Activated CD4-positive, alpha-beta T cell treated with anti-CD3 and anti-CD28 coated beads for 1 hour (primary cell): ENCODE measurements around the gene WRAP73.

Experiments
- DNase-seq: peaks from one replicate; pipeline ENCODE4 v3.0.0-alpha.2; 2020

WRAP73 gene

DNA sequence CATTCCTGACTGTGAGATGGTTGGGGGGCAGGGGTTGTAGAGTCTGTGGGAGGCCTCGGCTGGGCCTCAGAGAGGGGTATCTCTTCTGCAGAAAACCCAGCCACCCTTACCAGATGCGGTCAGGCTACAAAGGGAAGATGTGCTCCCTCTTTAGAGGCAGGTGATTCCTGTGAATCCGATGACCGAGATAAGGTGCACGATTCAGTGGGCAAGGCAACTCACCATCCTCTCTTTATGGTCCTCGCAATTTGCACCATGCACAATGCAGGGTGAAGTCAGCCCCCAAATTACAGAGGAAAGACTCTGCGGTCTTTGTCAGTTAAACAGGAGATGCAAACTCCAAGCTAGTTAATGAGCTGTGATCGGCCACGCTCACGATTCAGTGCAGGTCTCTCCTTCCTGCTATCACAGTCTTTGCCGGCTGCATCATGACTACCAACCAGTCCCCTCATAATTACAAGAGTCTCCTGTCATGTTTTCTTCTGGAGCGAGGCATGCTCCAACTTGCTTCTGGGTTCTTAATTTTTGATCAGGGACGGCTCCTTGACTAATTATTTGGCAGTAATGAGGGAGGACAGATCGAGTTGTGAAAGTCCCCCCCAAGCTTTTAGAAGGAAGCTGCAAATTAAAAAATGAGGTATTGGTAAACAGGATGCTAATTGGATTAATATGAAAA, 14.9 kb upstream of the WRAP73 start:
- DNase-seq, result no peak

DNA sequence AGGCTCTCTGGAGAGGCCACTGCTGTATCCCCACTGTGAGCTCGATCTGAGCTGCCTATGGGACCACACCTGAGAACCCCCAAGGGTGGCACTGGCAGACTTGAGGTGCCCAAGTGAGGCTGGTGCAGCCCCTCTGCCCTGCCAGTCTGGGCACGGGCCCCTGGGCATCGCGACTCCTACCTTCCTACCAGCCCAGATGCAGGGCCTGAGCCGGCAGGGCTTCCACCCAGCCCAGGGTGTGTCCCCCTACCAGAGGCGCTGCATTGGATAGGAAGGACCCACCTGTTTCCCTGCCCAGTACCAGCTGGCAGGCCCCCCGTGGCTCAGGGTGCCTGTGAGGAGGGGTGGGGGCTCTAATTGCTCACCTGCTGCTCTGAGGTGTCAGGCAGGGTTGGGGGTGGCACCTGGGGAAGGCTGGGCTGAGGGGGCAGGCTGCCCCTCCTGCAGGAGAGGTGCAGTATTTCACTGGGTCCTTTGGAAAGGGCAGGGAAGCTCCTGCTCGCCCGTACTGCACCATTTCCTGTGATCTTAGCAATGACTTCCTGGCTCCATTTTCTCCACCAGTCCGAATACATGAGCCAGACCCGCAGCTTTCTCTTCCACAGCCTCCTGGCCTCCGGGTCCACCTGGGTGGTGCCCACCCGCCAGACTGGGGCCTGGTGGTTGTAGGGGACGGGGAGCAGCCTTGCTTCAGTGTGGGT, 14.2 kb upstream of the WRAP73 start:
- no peak for DNase-seq

GRCh38 chr1:3662080-3662671, 12.3 kb upstream of the WRAP73 start:
- DNase-seq, result no peak

- DNase-seq, result no peak
Measured at GRCh38 chr1:3661631-3662030, 11.7 kb upstream of the WRAP73 start.

GRCh38 chr1:3660704-3661103, 10.8 kb upstream of the WRAP73 start:
- no peak for DNase-seq

GRCh38 chr1:3659093-3659492, 9.2 kb upstream of the WRAP73 start:
- DNase-seq, result no peak

DNA sequence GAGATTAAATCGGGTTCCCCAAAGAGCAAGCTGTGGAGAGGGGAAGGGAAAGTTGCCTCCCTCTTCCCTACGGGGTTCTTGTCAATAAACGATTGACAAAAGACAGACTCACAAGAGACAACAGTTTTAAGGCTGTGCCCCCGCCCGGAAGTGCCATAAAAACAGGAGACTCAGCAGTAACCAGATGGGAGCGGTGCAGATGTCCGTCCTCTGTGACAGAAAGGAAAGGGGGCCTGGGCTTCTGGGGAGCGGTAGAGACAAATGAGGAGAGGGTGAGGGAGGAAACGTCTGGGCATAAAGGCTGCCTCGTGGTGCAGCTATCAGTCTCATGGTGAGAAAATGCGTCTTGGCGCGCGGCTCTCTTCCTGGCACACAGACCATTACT, 8.3 kb upstream of the WRAP73 start:
- DNase-seq, result no peak

DNA sequence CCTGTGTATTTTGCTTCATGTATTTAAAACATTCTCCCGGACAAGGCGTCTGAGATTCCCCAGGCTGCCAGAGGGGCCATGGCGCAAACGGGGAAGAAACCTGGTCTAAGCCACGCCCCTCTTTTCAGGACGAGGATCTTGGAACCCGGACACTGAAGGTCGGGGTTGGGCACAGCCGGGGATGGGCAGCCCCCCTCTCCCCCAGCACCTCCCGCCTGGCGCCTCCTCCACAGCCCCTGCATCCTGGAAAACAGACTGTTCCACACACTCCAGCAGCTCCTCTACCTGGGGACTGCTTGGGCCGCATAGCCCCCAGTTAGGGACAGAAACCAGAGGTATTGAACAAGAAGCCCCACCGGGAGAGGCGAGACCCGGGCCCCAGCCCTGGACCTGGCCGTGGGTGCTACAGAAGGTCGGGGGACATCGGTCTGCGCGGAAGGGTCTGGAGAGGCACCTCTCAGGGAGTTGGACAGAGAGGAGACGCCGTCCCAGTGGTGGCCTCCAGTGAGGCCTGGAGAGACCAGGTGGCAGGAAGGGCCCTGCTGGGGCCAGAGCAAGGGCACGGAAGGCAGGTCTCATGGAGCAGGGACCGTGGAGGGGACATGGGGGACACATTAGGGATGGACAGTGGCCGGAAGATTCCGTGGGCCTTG, 7.8 kb upstream of the WRAP73 start:
- DNase-seq, result no peak

- DNase-seq, result no peak
Measured at GRCh38 chr1:3657096-3657475, 7.2 kb upstream of the WRAP73 start.

- DNase-seq, result no peak
Measured at GRCh38 chr1:3656450-3657095, 6.7 kb upstream of the WRAP73 start.

DNA sequence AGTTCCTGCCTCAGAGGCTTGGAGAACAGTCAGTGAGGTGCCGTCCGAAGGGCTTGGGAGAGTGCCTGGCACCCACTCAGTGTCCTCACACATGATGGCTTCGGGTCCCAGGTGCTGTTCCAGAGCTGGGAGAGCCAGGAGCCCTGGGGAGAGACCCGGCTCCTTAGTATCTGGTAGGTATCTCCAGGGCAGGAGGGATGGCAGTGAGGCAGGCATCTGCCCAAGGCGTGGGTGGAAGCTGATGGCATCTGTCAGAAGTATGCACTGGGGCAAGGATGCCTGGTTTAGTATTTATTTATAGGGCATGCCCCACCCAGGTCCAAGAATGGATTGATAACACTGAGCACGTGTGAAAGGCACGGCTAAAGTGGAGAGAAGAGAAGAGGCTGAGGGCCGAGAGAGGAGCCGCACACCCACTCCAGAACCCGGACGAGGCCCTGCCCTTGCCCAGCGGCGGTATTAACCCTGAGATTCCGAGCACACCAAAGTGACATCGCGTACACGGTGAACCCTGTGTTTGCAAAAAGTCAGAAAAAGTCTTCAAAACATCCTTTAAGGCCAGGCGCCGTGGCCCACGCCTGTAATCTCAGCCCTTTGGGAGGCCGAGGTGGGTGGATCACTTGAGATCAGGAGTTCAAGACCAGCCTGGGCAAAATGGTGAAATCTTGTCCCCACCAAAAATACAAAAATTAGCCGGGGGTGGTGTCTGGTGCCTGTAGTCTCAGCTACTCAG, 4.8 kb upstream of the WRAP73 start:
- DNase-seq, result no peak

DNA sequence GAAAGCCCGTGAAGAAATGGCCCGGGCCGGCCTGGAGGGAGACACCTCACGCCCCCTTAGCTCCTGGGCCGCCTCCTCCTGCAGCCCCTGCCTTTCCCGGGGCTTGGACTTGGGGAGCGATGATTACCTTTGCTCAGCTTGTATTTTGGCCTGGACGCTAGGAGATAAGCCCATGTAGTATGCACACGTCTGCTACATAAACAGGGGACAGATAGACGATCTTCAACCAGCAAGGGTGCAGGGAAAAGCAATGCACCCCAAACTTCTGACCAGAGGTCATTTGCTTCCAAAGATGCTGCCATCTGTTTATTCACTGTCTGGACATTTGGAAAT, 3.3 kb upstream of the WRAP73 start:
- no peak for DNase-seq

DNA sequence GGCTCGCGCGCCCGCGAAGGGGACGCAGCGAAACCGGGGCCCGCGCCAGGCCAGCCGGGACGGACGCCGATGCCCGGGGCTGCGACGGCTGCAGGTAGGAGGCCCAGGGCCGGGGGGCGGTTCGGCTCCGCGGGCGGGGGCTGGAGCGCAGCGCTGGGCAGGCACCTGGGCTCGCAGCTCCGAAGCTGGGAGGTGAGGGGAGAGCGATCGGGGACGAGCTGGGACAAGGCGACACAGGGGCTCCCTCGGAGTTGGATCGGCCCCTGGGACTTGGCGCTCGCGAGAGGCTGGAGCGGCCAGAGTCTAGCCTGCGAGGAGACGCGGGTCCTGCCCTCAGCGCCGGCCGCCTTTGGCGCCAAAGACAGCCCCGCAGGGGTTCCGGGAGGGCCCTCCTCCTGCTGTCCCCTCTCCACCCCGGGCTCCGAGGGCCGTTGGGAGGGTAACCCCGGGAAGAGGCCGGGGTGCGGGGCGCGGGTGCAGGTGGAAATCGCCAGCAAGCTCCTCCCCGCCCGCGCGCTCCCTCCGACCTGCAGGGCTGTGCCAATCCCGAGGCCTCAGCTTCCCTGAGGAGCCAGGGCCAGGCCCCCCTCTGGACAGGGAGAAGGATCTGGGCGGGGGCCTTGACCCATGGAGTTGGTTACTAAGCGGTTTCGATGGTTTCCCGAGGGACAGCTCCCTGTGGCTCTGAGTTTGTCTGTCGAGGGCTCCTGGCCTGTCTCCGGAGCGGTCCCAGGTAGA, 2.8 kb upstream of the WRAP73 start:
- DNase-seq, result no peak

DNA sequence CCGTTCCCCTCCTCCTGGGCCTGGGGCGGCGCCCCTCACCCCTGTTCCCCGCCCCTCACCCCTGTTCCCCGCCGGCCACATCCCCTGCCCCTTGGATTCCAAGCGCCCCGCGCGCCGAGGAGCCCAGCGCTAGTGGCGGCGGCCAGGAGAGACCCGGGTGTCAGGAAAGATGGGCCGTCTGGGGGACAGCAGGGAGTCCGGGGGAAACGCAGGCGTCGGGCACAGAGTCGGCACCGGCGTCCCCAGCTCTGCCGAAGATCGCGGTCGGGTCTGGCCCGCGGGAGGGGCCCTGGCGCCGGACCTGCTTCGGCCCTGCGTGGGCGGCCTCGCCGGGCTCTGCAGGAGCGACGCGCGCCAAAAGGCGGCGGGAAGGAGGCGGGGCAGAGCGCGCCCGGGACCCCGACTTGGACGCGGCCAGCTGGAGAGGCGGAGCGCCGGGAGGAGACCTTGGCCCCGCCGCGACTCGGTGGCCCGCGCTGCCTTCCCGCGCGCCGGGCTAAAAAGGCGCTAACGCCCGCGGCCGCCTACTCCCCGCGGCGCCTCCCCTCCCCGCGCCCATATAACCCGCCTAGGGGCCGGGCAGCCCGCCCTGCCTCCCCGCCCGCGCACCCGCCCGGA, 2.1 kb upstream of the WRAP73 start, which contains the start of gene TP73:
TSS of gene TP73 (plus strand) at position 587 of the 618 bp plus-strand sequence. CDS start 29,850 bp downstream, outside the sequence.
- DNase-seq, result no peak

DNA sequence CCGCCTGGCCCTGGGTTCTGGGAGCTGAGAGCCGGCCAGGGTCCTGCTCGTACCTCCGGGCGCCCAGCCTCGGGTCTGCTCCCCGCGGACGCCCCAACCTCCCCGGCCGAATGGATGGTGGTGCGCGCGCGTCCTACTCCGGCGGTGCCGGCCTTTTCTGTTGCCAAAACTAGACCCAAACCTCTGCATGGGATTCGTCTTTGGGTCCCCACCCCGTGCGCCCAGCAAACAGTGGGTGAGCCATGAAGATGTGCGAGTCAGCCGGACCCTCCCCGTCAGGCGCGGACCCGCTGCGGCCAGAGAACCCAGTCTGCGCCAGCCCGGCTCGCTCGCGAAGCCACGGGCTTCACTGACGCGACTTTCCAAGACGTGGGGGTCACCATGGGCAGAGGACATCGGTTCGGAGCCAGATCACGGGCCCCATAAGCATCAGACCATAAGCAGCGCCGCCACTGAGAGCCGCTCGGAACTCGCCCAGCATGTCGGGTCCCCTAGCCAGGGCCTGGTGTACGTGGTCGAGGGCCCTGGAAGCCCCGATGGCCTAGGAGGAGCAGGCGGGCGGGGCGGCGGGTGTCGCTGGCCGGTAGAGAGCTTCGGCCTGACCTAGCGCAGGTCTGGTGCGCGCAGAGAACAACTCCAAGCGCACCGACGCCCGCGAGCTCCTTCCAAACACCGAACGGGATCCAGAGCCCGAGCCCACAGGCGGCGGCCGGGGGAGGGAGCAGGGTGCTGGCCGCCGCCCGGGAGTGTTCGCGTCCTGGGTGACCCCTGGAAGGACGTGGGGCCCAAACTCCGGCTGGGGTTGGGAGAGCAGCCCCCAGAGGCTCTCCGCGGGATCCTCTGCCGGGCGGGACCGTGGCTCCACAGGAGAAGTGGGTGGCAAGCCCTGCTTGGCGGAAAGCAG, 1.4 kb upstream of the WRAP73 start:
- no peak for DNase-seq

GRCh38 chr1:3650248-3651025, 534 bp upstream of the WRAP73 start:
- no peak for DNase-seq

- no peak for DNase-seq
Measured at GRCh38 chr1:3646596-3646995, 3.3 kb downstream of the WRAP73 start.

DNA sequence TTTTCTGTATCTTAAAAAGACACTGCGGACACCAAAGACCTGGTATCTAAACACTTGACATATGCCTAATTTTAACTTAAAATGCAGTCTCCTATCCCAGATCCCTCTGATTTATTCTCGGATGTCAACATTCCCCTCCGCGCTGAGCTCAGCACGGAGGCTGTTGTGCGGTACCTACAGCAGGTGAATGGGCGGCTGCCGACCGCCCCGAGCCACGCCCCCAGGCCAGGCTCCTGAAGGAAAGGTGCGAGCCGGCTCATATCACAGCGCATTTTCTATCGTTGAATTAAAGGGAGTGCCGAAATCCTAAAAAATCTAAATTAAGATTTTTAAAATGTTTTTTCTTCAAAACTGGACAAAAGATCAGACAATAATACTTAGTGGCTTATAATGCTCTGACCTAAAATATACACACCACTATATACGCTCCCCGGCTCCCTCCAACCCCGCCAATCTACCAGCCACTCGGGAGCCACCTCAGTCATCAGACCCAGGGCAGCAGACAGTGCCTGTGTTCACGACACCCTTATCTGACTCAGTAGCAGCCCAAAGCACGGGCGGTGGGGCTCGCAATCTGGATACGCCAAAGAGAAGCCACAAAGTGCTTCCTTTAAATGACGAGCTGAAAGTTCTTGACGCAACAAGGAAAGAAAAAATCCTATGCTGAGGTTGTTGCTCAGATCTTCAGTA, 4.1 kb downstream of the WRAP73 start:
- DNase-seq, result no peak

DNA sequence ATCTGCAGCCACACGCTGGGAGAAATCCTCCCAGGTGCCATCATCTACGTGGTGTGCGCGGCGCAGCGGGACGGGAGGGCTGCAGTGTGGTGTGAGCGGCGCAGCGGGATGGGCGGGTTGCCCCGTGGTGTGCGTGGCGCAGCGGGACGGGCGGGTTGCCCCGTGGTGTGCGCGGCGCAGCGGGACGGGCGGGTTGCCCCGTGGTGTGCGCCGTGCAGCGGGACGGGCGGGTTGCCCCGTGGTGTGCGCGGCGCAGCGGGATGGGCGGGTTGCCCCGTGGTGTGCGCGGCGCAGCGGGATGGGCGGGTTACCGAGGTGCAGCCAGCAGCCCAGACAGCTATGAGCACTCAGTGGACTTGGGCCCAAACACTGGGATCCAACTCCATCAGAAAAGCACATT, 4.7 kb downstream of the WRAP73 start:
- no peak for DNase-seq
